ENCODE data around the gene MALRD1.

MALRD1 gene

DNA sequence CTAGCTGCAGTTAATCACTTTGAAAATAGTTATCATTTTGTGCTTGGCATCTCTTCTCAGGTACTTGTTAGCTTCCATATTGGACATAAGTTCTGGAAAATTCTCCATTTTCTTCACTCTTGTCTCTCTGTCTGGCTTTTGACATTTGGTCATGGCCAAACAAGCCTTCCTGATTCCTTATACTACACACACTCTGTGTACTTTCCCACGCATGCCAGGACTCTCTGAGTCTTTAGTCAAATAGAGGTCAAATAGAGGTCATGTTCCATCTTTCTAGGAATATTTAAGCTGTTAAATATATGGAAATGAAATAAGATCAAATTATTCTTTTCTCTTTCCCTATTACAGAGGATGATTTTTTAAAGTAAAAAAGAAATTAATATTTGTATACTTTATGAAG is 532.1 kb downstream of the MALRD1 start:
- no peak for DNase-seq

DNA sequence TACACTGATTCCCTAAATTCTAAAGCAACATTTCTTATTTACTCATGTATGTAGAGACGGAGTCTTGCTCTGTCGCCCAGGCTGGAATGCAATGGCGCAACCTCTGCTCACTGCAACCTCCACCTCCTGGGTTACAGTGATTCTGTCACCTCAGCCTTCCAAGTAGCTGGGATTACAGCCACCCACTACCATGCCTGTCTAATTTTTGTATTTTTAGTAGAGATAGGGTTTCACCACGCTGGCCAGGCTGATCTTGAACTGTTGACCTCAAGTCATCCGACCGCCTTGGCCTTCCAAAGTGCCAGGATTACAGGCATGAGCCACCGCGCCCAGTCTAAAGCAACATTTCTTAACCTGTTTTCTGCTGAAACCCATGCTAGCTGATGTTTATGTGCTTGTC is 540.0 kb downstream of the MALRD1 start:
- DNase-seq: no peak

DNA sequence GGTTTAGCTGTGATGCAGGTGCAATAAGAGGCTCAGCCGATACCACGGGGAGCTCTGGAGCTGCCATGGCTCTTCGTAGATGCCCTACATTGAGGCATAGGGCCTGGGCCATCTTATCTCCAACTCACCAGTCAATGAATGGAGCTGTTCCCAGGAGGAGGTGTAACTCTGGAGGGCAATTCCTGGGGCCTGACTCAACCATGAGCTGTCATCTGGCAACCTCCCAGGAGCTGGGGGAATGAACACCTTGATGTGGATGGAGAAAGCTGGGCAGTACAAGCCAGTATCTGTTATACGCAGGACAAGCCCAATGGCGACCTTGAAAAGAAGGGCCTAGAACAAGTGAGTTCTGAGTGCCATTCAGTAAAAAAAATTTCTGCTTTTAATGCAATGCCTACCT is 543.7 kb downstream of the MALRD1 start:
- no peak for DNase-seq

DNA sequence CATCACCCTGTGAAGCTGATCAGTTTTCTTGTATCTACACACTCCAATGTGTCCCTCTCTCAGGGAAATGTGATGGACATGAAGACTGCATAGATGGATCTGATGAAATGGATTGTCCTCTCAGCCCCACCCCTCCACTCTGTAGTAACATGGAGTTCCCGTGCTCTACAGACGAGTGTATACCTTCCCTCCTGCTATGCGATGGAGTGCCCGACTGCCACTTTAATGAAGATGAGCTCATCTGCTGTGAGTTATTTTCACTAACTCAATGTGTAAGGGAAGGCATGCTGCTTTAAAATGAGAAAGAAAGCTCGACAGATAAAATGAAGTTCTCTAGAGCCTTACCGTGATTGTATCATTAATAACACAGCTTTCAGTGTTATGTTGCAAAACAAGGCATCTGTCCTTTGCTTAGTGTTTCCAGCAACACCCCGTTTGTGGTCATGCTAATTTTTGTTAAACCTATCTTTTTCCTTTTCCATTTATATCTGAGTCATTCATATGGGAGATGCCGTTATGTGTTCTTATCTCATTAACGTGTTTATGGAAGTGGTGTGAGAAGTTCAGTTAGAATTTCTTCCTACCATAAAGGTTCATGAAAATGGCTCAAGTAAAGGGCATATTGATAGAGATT is 546.7 kb downstream of the MALRD1 start:
- DNase-seq: no peak

DNA sequence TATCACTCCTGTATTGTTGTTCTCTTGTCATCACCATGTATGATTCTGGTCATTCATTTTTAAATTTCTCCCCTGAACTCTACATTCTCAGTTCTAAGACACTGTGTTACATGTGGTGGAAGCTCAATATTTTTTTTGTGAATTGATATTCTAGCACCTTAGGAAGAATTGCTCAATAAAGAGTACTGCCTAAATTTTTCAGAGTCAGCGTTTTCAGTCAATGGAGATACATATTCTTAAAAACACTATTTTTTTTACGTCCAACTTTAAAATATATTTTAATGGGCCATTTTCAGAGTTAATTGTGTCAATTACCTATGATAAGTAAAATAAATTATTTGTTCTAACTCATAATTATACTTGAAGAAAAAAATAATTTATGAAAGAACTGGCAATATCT is 557.2 kb downstream of the MALRD1 start:
- no peak for DNase-seq

DNA sequence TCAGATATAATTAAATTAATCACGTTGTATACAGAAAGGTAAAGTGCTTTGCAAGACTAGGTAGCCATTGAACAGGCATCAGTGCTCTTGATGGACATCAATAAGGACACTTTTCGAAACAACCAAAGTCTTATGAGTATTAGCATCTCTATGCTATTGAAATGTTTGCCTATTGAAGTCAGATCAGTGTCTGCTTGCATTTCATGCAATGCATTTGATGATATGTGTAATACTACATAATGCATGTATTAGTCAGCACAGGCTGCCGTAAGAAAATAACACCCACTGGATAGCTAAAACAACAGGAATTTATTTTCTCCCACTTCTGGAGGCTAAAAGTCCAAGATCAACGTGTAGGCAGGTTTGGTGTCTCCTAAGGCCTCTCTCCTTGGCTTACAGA is 558.4 kb downstream of the MALRD1 start:
- DNase-seq: no peak

DNA sequence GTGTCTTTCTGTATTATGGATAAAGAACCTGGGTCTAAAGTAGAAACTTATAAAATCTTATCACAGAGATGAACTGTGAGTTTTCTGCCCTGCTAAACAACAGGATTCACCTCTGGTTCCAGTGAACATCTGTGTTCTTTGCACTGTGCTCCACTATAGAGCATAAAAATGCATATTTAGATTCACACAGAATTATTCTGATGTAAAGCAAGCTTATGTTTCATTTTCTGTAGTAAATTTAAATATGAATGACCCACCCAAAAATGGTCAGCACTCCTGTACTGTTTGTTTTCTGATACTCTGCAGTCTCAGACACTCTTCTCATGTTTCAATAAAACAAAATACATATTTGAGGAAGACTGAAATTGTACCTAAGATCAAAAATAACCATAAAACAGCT is 563.2 kb downstream of the MALRD1 start:
- DNase-seq: no peak

DNA sequence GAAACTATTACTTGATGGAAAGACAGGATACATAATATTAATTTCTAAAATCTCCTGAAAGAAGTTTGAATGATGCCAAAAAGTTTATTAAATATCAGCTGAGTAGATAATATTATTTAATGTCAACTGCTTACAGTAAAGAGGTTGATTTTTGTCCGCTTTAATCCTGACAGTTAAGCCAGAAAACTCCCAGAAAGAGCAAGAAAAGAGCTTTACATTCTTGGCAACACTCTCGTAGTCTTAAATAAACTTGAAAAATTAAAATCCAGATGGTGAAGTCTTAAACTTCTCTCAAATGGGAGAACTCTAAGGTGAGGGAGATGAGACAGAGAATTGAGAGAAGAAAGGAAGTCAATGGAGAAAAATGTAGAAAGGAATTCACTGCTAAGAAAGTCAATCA is 568.4 kb downstream of the MALRD1 start:
- no peak for DNase-seq

DNA sequence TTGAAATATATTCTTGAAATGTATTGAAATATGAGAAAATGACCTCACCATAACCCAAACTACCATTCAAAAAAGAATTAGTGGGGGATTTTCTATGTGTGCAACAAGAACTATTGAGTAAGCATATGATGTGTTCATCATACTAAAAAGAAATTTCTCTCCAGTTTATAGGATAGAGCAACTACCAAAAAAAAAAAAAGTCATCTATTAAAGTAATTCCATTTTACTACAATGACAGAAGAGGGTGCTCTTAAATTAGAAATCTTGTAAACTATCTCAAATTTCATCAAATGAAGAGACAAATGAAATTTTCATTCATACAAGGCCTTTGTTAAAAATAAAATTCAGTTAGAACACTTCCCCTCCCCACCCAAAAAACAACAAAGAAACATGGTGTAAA is 572.2 kb downstream of the MALRD1 start:
- no peak for DNase-seq

DNA sequence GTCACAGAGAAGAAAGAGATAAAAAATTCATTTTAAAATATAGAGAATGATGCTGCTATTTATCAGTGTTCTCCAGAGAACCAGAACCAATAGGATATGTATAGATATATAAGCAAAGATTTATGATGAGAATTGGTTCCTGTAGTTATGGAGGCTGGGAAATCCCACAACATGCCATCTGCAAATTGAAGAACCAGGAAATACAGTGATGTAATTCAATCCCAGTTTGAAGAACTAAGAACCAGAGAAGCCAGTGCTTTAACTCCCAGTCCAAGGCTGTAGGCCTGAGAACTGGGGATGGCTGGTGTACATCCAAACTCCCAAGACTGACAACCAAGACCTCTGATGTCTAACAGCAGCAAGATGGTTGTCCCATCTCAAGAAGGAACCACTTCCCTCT is 574.7 kb downstream of the MALRD1 start:
- DNase-seq: no peak

DNA sequence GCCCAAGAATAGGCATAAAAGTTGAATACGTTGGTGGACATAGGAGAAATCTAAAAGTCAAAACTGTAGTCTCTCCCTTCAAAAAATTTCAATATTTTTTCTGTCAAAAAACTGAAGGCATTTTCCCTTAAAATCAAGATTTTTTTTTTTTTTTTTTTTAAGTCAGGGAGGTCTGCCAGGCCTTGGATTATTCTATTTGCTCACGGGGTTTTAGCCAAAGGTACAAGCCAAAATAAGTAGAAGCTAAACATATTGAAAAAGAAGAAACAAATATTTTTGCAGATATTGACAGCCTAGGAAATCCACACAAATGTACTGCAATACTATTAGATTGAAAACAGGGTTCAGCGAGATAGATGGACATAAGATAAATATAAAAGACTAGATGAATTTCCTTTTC is 577.6 kb downstream of the MALRD1 start:
- no peak for DNase-seq

DNA sequence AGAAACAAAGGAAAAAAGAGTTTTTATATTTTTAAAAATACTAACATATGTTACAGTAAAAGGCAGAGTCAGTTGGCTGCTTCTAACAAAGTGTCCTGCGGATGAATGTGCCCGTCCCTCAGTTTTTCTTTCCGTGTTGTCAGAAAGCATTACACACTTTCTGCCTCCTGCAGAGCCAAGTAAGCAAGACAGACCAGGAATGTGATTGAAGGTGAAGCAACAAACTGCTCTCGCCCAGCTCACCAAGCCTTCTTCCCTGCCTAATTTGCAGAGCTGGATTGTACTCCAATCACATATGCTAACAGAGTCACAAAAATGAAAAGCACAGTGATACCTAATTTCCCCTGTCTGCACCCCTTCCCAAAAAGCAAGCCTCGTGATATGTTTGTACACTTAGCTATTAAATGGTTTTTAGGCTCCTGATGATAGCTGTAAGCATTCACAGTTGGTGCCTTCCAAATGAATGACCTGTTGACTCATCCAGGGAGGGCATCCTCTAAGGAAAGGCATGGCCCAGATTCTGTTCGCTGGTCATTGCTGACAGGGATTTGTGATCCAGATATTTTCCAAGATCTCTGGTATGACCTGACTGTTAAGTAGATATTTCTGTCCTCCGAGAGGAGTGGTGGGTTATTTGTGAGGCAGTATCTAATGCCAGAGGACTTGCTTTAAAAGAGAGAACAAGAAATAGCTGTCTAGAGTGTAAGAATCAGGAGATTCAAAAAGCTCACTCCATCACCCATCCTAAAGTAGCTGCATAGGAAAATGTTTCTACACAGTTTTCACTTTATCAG is 580.4 kb downstream of the MALRD1 start:
- DNase-seq: no peak

DNA sequence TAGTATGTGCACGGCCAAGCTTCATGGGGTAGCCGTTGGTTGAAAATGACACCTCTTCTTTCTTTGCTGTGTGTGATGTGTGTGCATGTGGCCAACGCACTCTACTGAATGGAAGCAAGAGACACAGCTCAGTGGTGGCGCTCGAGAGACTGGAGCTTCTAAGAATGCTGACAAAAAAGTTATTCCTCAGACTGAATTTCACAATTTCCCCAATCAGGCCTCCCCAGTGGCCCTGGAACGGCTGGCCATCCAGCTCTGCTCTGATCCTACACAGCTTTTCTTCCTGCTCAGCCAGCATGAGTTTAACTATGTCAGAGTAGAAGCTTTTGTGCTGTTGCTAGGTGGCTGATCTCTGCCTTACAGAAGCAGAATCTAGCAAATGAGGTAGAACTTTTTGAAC is 581.0 kb downstream of the MALRD1 start:
- no peak for DNase-seq

DNA sequence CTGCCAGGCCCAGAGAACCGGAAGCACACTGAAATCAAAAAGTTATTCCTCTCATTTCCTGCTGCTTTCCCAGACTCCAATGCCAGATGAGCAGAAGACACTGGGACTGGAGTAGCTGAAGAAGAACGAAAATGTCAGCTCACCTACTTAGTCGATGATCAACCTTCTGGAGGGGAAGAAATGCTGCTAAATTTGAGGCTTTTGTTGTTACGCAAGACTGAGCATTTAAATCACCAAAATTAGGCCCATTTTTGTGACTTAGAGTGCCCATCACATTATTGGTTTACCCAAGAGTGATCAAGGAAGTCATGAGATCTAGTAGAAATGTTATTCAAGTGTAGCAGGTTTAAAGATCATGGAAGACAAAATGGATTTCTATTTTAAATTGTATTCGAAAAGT is 585.6 kb downstream of the MALRD1 start:
- no peak for DNase-seq

DNA sequence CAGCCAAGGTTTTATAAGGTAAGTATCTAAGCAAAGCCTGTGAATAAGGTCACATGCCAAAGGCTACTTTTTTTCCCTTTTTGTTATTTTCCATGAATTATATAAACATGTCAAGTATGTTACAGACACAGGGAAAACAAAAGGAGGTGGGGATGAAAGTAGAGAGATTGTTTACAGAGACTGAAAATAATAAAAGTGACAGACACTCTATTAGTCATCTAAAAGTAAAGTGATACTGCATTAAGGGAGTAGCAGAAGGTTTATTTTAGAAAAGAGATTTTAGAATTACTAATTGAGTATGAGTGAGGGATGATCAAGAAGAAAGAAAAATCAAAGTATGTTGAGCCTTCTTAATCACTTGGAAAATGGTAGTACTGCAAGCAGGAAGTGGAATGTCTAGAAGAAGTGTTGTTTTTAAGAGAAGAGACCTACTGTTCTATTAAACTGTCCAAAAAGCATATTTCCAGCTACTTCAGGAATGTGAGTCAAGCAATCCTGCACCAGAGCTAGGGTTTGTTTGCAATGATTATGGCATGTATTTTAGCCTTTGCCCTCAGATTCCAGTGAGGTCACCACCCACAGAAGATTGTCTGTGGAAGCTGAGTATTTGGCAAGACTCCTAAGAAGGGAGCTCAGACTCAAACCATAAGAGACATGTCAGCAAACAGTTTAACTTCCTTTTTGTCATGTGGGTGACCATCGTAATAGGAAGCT is 589.7 kb downstream of the MALRD1 start:
- DNase-seq: no peak

DNA sequence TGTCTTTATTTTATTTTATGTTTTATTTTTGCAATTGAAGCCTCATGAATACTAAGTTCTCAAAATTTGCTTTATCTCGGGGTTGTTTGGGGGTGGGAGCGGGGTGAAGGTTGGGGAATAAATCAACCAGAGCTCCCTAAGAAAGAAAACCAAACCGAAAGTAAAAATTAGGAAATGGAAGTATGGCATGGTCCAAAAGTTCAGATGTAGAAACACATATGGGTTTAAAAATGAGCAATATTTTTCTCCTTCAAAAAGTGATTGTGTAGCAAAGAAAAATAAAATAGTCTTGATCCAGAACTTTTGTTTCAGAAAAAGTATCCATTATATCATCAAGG is 590.3 kb downstream of the MALRD1 start:
- DNase-seq: no peak

DNA sequence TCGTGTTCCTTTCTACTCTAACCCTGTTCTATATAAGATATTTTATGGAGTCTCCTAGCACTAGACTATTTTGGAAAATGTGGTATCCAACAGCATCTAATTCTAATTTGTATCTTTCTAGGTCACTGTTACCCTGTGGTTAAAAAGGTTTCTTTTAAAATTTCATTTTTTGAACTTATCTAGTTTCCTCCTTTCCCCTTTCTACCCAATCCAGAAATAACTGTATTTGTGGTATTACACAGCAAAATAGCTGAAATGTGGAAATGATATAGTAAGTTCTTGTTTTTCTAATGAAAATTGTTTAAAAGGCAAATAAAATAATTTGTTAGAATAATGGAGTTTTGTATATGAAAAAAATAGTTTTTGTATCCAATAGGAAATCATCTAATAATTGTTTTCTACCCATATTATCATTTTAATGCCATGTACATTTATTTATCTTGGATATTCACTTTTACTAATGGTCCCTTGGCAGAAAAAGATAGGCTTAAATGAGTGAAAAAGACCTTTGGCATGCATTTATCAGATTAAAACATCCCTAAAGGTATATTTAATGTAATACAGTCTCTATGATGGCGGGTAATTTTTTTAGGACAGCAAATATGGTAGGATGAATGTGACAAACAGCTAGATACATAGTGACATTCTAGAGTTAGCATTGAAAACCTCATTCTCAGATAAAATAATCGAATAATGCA is 592.1 kb downstream of the MALRD1 start:
- DNase-seq: no peak

DNA sequence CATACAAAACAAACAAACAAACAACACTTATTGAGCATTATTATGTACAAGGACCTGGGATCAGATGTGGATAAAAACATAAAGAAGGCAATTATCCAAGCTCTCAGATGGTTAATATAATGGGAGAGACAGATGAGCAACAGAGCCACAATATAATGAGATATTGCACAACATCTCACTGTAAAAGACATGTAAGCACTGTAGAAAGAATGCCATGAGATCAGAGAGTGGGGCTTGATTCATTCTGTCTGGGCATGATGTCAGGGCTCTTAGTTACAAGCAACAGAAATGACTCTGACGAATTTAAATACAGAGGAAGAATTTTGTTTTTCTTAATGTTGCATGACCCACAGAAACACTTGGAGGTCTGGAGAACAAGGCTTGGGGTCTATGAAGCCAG is 602.9 kb downstream of the MALRD1 start:
- DNase-seq: no peak

DNA sequence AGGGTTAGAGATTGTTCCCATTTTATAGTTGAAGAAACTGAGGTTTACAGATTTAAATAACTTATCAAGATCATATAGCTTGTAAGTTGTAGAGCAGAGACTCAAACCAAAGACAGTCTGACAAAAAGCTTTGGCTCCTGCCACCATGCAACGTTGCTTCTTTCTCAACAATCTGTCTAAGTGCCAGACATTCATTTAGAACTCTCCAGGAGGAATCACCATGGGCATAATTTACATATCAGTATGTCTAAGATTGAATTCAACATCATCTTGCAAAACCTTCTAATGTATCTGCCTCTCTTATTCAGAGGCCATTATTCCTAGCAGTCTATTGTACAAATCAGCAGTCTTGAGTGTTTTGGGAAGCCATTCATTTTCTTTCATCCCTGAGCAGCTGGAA is 604.1 kb downstream of the MALRD1 start:
- DNase-seq: no peak

DNA sequence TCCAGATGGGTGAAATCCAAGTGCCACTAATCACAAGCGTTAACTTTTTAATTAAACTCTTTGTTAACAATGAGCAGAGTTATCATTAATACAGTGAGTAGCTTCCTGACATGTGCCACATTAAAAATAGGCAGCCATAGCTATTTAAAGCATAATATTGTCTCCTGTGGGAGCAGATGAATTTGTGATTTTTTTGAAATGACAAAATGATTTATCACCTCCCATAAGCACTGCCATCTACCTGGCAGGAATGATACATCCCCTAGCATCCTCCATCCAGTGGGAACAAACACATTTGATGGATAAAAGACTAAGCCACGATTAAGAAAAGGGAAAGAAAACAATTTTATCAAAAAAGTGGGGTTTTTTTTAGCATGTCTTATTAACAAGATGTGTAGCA is 605.3 kb downstream of the MALRD1 start:
- no peak for DNase-seq

DNA sequence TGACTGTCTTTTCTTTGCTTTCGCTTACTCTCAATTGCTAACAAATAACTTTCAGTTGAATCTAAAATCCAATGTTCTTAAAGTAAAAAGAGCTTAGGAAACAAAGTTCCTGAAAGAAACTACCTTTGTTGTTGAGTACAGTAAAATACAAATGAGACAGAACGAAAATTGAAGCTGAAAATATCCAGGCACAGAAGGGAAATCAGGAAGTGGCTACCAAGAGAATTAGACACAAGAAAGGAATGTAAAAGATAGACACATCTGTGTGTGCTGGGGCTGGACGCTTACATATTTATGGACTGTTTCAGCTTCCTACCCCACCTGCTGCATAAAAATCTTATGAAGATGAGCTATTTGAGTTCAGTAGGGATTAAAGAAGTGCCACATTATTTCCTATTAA is 606.0 kb downstream of the MALRD1 start:
- no peak for DNase-seq

DNA sequence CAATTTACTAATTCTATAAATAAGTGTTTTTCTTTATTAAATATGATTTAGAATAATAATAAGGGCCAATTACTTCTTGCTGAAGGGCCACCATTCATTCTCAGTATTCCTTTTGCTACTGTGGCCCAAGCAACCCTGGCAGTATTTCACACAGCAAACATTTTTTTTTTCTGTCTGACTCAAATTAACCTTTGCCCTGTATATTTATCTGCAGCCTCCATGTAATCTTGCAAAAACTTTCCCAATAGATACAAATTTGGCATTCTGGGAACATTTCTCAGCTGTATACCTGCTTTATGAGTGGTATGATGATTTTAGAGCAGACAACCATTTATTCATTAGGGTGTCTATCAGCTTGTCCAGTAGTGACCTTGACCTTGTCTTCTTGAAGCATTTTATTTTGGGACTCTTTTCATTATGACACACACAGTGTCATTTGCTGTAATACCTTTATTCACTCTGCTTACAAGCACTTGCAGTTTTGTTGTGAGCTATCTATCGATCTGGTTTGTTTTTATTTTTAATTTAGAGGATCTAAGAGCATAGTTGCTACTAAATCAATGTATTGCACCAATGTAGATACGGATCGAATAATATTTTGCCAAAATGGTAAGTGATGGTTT is 607.9 kb downstream of the MALRD1 start:
- no peak for DNase-seq

DNA sequence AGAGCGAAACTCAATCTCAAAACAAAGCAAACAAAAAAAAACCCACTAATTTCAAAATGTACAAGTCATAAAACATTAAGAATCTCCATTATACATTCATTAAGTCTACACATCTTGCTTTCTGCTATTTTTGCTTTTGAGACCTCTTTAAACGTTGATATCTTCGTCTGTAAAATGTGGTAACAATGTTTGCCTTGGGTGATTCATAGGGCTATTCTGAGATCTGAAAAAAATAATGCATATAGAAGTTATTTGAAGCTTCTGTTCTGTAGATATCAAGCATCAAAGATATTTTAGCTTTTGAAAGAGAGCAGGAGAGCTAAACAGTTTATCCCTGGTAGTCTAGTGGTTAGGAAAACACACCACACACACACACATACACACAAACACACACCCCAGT is 609.5 kb downstream of the MALRD1 start:
- no peak for DNase-seq

Data from stimulated activated CD8-positive, alpha-beta memory T cell treated with anti-CD3 and anti-CD28 coated beads, Interleukin-4, amount 100 ng/mL, for 48 hours (primary cell).